Measurements from ENCODE around the gene CDH2.

GRCh38 chr18:28095041-28095440, 81.9 kb downstream of the CDH2 start:
- no peak for TF ChIP-seq CTCF (IDR thresholded peaks at IDR 0.05; ENCODE audit: poor library complexity)
- no peak for TF ChIP-seq EZH2 (IDR thresholded peaks at IDR 0.05; ENCODE audit: borderline replicate concordance)
